Measurements from ENCODE around the gene ZNF382. TPM values are rescaled to one million over a fixed set of nuclear protein-coding genes. Genes with fewer than 3 reads are reported as not detected.

Gene ZNF382
- total RNA-seq, 2 experiments from 2014 or later = 10.1 to 10.8 TPM

- ChIA-PET POLR2A (no interaction called here), CTCF (interaction anchor here (1.0 kb wide), 1 partner anchor 35 kb away, joined by 3 read pairs; no protein-coding TSS in a partner anchor)
- H3K9me3 Mint-ChIP-seq = peaks cover 39% of the 10 kb centered on the region
- no peaks in the 10 kb centered on the region for H3K27me3 Mint-ChIP-seq
- peaks cover 60% of the 10 kb centered on the region for H3K36me3 Mint-ChIP-seq (ENCODE audit: low read depth)
- TF ChIP-seq CTCF (IDR thresholded peaks at IDR 0.05) = no peak
- peaks cover 2% of the 10 kb centered on the region for H3K4me1 Mint-ChIP-seq (ENCODE audit: low read depth)
- H3K4me3 Mint-ChIP-seq = no peak overlapping the region
- ATAC-seq (no peak), DNase-seq (no peak)
- H3K27ac Mint-ChIP-seq = no peak overlapping the region
- intact Hi-C loops (cut with micrococcal nuclease) = no loop called here
Measured at GRCh38 chr19:36674201-36674600, 69.1 kb downstream of the ZNF382 start.

GRCh38 chr19:36679455-36679854 is 74.3 kb downstream of the ZNF382 start:
- Mint-ChIP-seq H3K4me1 (ENCODE audit: low read depth) (no peaks in the 10 kb centered on the region), H3K4me3 (no peak overlapping the region), H3K9me3 (peaks cover 24% of the 10 kb centered on the region), H3K27me3 (no peaks in the 10 kb centered on the region), H3K36me3 (ENCODE audit: low read depth) (peaks cover 56% of the 10 kb centered on the region), H3K27ac (no peak overlapping the region)
- TF ChIP-seq CTCF (IDR thresholded peaks at IDR 0.05) = no peak
- CTCF ChIA-PET = no interaction called here
- POLR2A ChIA-PET = no interaction called here
- ATAC-seq (no peak), DNase-seq (no peak)
- intact Hi-C loops (cut with micrococcal nuclease) = no loop called here

Other genes starting within 250 kb of the ZNF382 start
- 1 to 10 TPM; 1.9 to 2.1 TPM for gene ZFP14, start 226.1 kb upstream of the ZNF382 start, total RNA-seq
- 1 to 10 TPM; 7.0 to 7.9 TPM for gene ZFP82, start 186.7 kb upstream of the ZNF382 start, total RNA-seq
- 1 to 10 TPM; 5.6 to 6.5 TPM for gene ZNF566, start 115.8 kb upstream of the ZNF382 start, total RNA-seq
- gene ZNF260, start 77.0 kb upstream of the ZNF382 start, total RNA-seq = 1 to 10 TPM; 3.7 to 6.4 TPM
- gene ZNF529, start 32.0 kb upstream of the ZNF382 start, total RNA-seq = 10 to 100 TPM; 18.5 to 19.2 TPM
- 1 to 10 TPM; 5.2 to 6.0 TPM for gene ZNF461, start 61.5 kb downstream of the ZNF382 start, total RNA-seq
- gene ZNF567, start 82.3 kb downstream of the ZNF382 start, total RNA-seq = 1 to 10 TPM; 6.4 to 7.6 TPM
- gene ZNF850, start 167.5 kb downstream of the ZNF382 start, total RNA-seq = 10 to 100 TPM; 10.6 to 11.7 TPM
- 1 to 10 TPM; 8.9 to 9.7 TPM for gene ZNF790, start 233.1 kb downstream of the ZNF382 start, total RNA-seq
- 1 to 10 TPM; 3.6 to 5.1 TPM for gene ZNF345, start 245.6 kb downstream of the ZNF382 start, total RNA-seq

Data from activated CD8-positive, alpha-beta T cell treated with anti-CD3 and anti-CD28 coated beads for 36 hours (primary cell).